ENCODE data around the gene FAM169A. TPM values are rescaled to one million over a fixed set of nuclear protein-coding genes. Genes with fewer than 3 reads are reported as not detected.

Gene FAM169A
- total RNA-seq, 1 experiment from 2014 or later = 63.1 TPM

DNA sequence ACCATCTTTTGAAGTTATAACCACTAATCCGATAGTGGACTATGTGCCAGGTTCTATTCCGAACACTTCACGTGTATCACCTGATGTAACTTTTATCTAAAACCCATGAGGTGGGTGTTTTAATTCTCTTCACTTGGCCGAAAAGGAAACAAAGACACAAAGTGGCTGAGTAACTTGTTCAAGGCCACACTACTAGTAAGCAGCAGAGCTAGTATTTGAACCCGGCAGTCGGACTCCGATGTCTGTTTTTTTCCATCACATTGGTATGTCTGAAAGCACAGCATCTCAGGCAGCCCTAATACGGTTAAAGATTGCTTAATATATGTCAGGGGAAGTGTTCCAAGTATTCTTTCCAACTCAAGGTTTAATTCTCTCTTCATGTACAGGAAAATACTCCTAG, 16.2 kb downstream of the FAM169A start:
- Histone ChIP-seq H2BK120ac (ENCODE audit: low read depth, low read length, poor library complexity, severe bottlenecking) (no peak overlapping the region), H2BK20ac (ENCODE audit: low read depth, low read length, poor library complexity, severe bottlenecking) (no peak overlapping the region), H3K79me1 (ENCODE audit: insufficient read depth, low read depth, low read length, poor library complexity, severe bottlenecking) (no peaks in the 10 kb centered on the region), H4K91ac (ENCODE audit: insufficient read length, low read depth, low read length) (no peak overlapping the region), H3K79me2 (ENCODE audit: insufficient read depth, low read length) (peaks cover 52% of the 10 kb centered on the region), H3K23ac (ENCODE audit: insufficient read length, low read depth, low read length) (no peak overlapping the region), H2BK5ac (ENCODE audit: insufficient read length, low read length) (no peak overlapping the region), H3K27ac (ENCODE audit: insufficient read length, low read depth, low read length) (no peak overlapping the region), H2AK5ac (ENCODE audit: insufficient read length, low read length) (no peak overlapping the region), H3K23me2 (ENCODE audit: insufficient read length, low read depth, low read length, poor library complexity, severe bottlenecking) (no peaks in the 10 kb centered on the region), H3K4ac (ENCODE audit: low read depth, low read length) (no peak overlapping the region), H4K5ac (ENCODE audit: insufficient read length, low read depth, low read length) (no peak overlapping the region), H3K27me3 (ENCODE audit: insufficient read depth, low read length) (no peaks in the 10 kb centered on the region), H4K20me1 (ENCODE audit: control insufficient read depth, insufficient read depth, insufficient read length) (no peaks in the 10 kb centered on the region), H3K4me2 (ENCODE audit: insufficient read depth, insufficient read length, low read length) (no peak overlapping the region), H3K9me3 (ENCODE audit: control insufficient read depth, low read depth, low read length) (no peaks in the 10 kb centered on the region), H2BK12ac (ENCODE audit: insufficient read length, low read depth, low read length) (no peak overlapping the region), H3K4me1 (ENCODE audit: insufficient read depth, low read length) (peaks cover 3% of the 10 kb centered on the region; the same call in 1 of the 2 replicates), H3T11ph (ENCODE audit: low read length) (no peak overlapping the region), H3K56ac (ENCODE audit: insufficient read length, low read depth, low read length) (no peak overlapping the region), H2BK15ac (ENCODE audit: low read depth, low read length) (no peak overlapping the region), H2AFZ (ENCODE audit: low read length) (no peak overlapping the region), H4K8ac (replicated peaks; ENCODE audit: insufficient read length, low read depth, low read length) (no peak overlapping the region), H3K9ac (ENCODE audit: extremely low read depth, insufficient read length, low read length) (no peak overlapping the region), H3K14ac (ENCODE audit: insufficient read depth, low read length) (no peak overlapping the region), H3K18ac (ENCODE audit: insufficient read length, low read depth, low read length) (no peak overlapping the region)
- TF ChIP-seq, protein P1, sequence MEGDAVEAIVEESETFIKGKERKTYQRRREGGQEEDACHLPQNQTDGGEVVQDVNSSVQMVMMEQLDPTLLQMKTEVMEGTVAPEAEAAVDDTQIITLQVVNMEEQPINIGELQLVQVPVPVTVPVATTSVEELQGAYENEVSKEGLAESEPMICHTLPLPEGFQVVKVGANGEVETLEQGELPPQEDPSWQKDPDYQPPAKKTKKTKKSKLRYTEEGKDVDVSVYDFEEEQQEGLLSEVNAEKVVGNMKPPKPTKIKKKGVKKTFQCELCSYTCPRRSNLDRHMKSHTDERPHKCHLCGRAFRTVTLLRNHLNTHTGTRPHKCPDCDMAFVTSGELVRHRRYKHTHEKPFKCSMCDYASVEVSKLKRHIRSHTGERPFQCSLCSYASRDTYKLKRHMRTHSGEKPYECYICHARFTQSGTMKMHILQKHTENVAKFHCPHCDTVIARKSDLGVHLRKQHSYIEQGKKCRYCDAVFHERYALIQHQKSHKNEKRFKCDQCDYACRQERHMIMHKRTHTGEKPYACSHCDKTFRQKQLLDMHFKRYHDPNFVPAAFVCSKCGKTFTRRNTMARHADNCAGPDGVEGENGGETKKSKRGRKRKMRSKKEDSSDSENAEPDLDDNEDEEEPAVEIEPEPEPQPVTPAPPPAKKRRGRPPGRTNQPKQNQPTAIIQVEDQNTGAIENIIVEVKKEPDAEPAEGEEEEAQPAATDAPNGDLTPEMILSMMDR (conservative IDR thresholded peaks at IDR 0.05) = no peak
- Mint-ChIP-seq H3K9me3 (no peaks in the 10 kb centered on the region), H3K36me3 (ENCODE audit: insufficient read depth in 1 of 3, low read depth in 3 of 3) (peaks cover 5 to 7% (median 5%) of the 10 kb centered on the region in 3 experiments; a peak in 6 of 7 replicates), H3K27me3 (ENCODE audit: low read depth) (no peaks in the 10 kb centered on the region), H3K4me1 (peaks cover 49 to 59% of the 10 kb centered on the region in 2 experiments), H3K27ac (peak overlapping the region in 1 of 3 experiments; percentile 81; a peak in 1 of 7 replicates), H3K4me3 (no peak overlapping the region)
- no peak for DNase-seq
- WGBS (ENCODE audit: extremely low coverage, insufficient read length, low lambda C conversion rate) = no CpG with 5 or more reads among the region's 8 CpGs
